HL-60 (cell line): ENCODE results near the gene SETBP1.

ENCODE experiments used
- DNase-seq, 2 experiments: peaks; one replicate each; pipeline ENCODE4 v3.0.0-alpha.2; 2010 to 2020; ENCODE audit warnings: low read depth in 1 of 2, low spot score in 1 of 2
- H3K27ac ChIP-seq: fragments of 250-450 bp; sonication (Bioruptor Pico); replicated peaks from 2 replicates; pipeline ENCODE4 v1.5.1; 2020; ENCODE audit warnings: mild to moderate bottlenecking, moderate library complexity
- H3K27me3 ChIP-seq: fragments of 250-450 bp; sonication (Bioruptor Pico); 2 replicates; pipeline ENCODE4 v1.5.1; 2021; ENCODE audit warnings: mild to moderate bottlenecking, moderate library complexity; ENCODE audit not compliant: insufficient read depth, poor library complexity, severe bottlenecking
- H3K4me3 ChIP-seq: replicated peaks from 2 replicates; pipeline ENCODE4 v1.5.1; 2011; ENCODE audit warnings: mild to moderate bottlenecking, control low read depth, low read length; ENCODE audit not compliant: insufficient read depth
- GABPA ChIP-seq: IDR thresholded peaks from 2 replicates; pipeline ENCODE4 v1.6.1; 2012; ENCODE audit warnings: low read depth
- POLR2AphosphoS5 ChIP-seq: IDR thresholded peaks from 2 replicates; pipeline ENCODE4 v1.6.1; 2012; ENCODE audit warnings: low read depth
- SPI1 ChIP-seq: IDR thresholded peaks from 2 replicates; pipeline ENCODE4 v1.6.1; 2012; ENCODE audit warnings: low read depth, mild to moderate bottlenecking, borderline replicate concordance
- TF ChIP-seq, protein P1 (sequence below): IDR thresholded peaks from one replicate; pipeline ENCODE4 v1.5.1; 2011; ENCODE audit warnings: low read length, control low read depth, inconsistent platforms; ENCODE audit not compliant: insufficient read depth
- TF ChIP-seq, protein P2 (sequence below): IDR thresholded peaks from 2 replicates; pipeline ENCODE4 v1.6.1; 2012; ENCODE audit warnings: low read depth; ENCODE audit not compliant: insufficient replicate concordance

The SETBP1 gene

DNA sequence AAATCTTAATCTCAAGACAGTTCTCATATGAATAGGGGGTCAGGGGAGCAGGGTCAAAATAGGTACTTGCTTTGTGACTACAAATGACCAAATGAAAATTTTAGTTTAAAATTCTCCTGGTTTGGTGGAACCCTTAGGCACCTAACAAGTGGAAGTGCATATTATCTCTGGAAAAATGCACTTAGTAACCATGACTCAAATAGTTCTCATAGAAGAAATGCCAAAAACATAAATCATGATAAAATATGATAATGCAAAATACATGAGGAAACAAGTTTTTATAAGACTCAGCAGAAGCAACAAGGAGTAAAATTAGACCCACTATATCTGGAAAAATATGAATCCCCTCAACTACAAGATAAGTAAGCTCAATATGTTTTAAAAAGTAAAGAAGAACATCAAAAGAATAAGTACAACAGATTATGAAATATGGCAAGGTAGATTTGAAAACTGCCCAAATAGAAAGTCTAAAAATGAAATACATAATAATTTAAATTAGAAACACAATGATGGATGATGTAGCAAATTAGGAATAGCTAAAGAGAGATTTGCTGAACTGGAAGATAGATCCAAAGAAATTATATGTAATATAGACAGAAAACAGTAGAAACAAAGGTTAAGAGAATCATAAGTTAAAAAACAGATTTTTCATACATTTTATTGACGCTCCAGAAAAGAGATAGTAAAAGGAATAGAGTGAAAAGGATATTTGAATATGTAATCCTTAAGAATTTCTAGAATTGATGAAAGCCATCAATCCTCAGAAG, 308.3 kb downstream of the SETBP1 start:
- no peak for DNase-seq
- TF ChIP-seq SPI1 (no peak), GABPA (no peak), POLR2AphosphoS5 (no peak)
- TF ChIP-seq, protein P1, sequence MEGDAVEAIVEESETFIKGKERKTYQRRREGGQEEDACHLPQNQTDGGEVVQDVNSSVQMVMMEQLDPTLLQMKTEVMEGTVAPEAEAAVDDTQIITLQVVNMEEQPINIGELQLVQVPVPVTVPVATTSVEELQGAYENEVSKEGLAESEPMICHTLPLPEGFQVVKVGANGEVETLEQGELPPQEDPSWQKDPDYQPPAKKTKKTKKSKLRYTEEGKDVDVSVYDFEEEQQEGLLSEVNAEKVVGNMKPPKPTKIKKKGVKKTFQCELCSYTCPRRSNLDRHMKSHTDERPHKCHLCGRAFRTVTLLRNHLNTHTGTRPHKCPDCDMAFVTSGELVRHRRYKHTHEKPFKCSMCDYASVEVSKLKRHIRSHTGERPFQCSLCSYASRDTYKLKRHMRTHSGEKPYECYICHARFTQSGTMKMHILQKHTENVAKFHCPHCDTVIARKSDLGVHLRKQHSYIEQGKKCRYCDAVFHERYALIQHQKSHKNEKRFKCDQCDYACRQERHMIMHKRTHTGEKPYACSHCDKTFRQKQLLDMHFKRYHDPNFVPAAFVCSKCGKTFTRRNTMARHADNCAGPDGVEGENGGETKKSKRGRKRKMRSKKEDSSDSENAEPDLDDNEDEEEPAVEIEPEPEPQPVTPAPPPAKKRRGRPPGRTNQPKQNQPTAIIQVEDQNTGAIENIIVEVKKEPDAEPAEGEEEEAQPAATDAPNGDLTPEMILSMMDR: no peak
- TF ChIP-seq, protein P2, sequence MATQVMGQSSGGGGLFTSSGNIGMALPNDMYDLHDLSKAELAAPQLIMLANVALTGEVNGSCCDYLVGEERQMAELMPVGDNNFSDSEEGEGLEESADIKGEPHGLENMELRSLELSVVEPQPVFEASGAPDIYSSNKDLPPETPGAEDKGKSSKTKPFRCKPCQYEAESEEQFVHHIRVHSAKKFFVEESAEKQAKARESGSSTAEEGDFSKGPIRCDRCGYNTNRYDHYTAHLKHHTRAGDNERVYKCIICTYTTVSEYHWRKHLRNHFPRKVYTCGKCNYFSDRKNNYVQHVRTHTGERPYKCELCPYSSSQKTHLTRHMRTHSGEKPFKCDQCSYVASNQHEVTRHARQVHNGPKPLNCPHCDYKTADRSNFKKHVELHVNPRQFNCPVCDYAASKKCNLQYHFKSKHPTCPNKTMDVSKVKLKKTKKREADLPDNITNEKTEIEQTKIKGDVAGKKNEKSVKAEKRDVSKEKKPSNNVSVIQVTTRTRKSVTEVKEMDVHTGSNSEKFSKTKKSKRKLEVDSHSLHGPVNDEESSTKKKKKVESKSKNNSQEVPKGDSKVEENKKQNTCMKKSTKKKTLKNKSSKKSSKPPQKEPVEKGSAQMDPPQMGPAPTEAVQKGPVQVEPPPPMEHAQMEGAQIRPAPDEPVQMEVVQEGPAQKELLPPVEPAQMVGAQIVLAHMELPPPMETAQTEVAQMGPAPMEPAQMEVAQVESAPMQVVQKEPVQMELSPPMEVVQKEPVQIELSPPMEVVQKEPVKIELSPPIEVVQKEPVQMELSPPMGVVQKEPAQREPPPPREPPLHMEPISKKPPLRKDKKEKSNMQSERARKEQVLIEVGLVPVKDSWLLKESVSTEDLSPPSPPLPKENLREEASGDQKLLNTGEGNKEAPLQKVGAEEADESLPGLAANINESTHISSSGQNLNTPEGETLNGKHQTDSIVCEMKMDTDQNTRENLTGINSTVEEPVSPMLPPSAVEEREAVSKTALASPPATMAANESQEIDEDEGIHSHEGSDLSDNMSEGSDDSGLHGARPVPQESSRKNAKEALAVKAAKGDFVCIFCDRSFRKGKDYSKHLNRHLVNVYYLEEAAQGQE: no peak

DNA sequence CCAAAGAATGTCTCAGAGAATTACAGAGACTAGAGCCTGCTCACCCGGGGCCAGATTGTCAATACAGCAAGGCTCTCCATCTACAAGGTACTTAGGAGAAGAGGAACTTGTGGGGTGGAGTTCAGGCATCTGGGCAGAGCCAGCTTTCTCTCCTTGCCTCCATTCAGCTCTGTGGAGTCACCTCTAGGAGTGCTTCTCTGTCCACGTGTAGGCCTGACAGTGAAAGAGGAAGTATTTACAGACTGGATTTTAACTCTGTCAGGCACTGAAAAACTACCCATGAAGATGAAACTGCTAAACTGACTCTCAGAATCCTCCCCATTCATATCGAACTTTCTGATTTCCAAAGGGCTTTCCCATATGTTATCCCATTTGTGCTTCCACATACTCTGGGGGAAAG, 315.6 kb downstream of the SETBP1 start:
- H3K4me3 ChIP-seq: no peak overlapping the region
- TF ChIP-seq, protein P1: no peak
- TF ChIP-seq GABPA (no peak), SPI1 (no peak; the same call in 1 of the 2 replicates), POLR2AphosphoS5 (no peak)
- TF ChIP-seq, protein P2: no peak
- no peak overlapping the region for H3K27ac ChIP-seq
- H3K27me3 ChIP-seq: no peaks in the 10 kb centered on the region
- DNase-seq: peak; percentile 51 to 71

More for the DNA sequence above, 308.3 kb downstream of the SETBP1 start:
- no peak overlapping the region for H3K27ac ChIP-seq
- no peaks in the 10 kb centered on the region for H3K27me3 ChIP-seq
- no peak overlapping the region for H3K4me3 ChIP-seq

DNA sequence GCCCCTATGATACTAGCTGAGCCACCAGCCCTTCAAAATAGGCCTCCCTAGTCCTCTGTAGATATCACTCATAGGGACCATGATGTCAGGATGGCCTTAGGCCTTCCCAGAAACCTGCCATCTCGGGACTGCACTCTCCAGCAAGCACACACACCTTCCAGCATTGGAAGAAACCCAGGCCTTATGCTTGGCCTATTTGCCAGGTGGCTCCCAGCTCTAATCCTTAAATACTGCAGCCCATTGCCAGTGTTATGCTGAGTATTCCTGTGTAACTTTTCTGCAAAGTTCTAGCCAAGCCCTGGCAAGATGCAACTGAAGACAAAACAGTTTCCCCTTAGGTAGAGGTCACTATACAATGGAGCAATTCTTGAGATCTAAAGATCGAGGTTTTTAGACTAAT, 316.5 kb downstream of the SETBP1 start:
- Histone ChIP-seq H3K27ac (no peak overlapping the region), H3K27me3 (no peaks in the 10 kb centered on the region), H3K4me3 (no peak overlapping the region)
- no peak for DNase-seq
- TF ChIP-seq GABPA (no peak), POLR2AphosphoS5 (no peak), SPI1 (no peak)
- TF ChIP-seq, protein P2: no peak
- TF ChIP-seq, protein P1: no peak
